GM23338 (cell line): Measurements from ENCODE around the gene BTBD9.

Experiments used
- CREB1 ChIP-seq: fragments of 250-450 bp; sonication (Bioruptor Pico); IDR thresholded peaks from 2 replicates; pipeline ENCODE4 v1.5.0; 2020; ENCODE audit warnings: low read depth, mild to moderate bottlenecking, moderate library complexity
- EZH2 ChIP-seq: fragments of 200-600 bp; sonication (generic); IDR thresholded peaks from one replicate; pipeline ENCODE4 v1.8.0; 2017; ENCODE audit warnings: antibody characterized with exemption, mild to moderate bottlenecking, low read depth; ENCODE audit not compliant: unreplicated experiment
- EZH2phosphoT487 ChIP-seq: fragments of 200-600 bp; sonication (generic); IDR thresholded peaks from one replicate; pipeline ENCODE4 v1.8.1; 2018; ENCODE audit warnings: antibody characterized with exemption; ENCODE audit not compliant: unreplicated experiment
- JUNB ChIP-seq: IDR thresholded peaks from one replicate; pipeline ENCODE4 v1.6.1; 2016; ENCODE audit warnings: antibody characterized with exemption; ENCODE audit not compliant: unreplicated experiment
- NANOG ChIP-seq: IDR thresholded peaks from 2 replicates; pipeline ENCODE4 v1.6.1; 2016; ENCODE audit warnings: antibody characterized with exemption, borderline replicate concordance
- POLR2AphosphoS5 ChIP-seq: IDR thresholded peaks from 2 replicates; pipeline ENCODE4 v1.6.1; 2016; ENCODE audit warnings: antibody characterized with exemption, low read depth
- ZNF331 ChIP-seq: fragments of 250-450 bp; sonication (Bioruptor Pico); IDR thresholded peaks from 2 replicates; pipeline ENCODE4 v1.5.0; 2020; ENCODE audit warnings: low read depth, mild to moderate bottlenecking, moderate library complexity
- TF ChIP-seq, protein P1 (sequence below), 2 experiments: fragments of 200-600 bp in 1 of 2; sonication (generic) in 1 of 2; conservative IDR thresholded peaks; 2 replicates each; pipeline versions ENCODE4 v1.5.1 to v1.6.1; 2016 to 2017; ENCODE audit warnings: antibody characterized with exemption in 2 of 2, low read depth in 2 of 2, mild to moderate bottlenecking in 2 of 2, moderate library complexity in 1 of 2
- TF ChIP-seq, protein P2 (sequence below): IDR thresholded peaks from one replicate; pipeline ENCODE4 v1.6.1; 2018; ENCODE audit warnings: antibody characterized with exemption; ENCODE audit not compliant: unreplicated experiment
- TF ChIP-seq, protein P3 (sequence below): fragments of 250-450 bp; sonication (Bioruptor Pico); IDR thresholded peaks from 2 replicates; pipeline ENCODE4 v1.5.0; 2020; ENCODE audit warnings: mild to moderate bottlenecking, moderate library complexity
- TF ChIP-seq, protein P4 (sequence below): IDR thresholded peaks from 2 replicates; pipeline ENCODE4 v1.6.1; 2016; ENCODE audit warnings: antibody characterized with exemption

DNA sequence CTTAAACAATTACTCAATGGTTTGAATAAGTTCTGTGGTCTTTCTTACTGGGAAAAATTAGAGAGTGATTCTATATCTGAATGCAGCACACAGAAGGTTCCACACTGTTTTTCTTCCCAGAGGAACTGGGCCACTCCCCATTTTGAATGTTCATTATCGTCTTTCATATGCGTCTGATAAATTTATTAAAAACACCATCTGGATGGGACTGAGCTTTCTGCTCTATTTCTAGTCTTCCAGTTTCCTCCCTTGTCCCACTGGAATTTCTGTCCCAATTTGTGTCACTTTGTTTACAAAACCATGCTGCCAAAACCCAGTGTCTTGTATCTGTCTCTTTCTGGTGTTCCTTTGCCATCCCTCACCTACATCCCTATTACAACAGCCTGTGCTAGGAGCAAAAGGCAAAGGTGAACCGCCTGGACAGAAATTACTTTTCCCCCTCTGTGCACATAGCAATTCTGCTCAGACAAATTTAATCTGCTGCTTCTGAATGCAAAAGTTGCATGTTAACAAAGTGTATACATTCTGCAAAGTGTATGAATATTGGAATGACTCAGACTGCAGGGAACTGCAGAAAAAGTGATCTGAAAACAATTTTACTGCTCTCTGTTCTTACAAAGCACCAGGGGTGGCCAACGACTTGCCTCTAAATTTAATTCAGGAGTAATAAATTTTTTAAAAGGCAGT lies 333.6 kb downstream of the BTBD9 start:
- TF ChIP-seq EZH2phosphoT487 = no peak
- TF ChIP-seq, protein P1, sequence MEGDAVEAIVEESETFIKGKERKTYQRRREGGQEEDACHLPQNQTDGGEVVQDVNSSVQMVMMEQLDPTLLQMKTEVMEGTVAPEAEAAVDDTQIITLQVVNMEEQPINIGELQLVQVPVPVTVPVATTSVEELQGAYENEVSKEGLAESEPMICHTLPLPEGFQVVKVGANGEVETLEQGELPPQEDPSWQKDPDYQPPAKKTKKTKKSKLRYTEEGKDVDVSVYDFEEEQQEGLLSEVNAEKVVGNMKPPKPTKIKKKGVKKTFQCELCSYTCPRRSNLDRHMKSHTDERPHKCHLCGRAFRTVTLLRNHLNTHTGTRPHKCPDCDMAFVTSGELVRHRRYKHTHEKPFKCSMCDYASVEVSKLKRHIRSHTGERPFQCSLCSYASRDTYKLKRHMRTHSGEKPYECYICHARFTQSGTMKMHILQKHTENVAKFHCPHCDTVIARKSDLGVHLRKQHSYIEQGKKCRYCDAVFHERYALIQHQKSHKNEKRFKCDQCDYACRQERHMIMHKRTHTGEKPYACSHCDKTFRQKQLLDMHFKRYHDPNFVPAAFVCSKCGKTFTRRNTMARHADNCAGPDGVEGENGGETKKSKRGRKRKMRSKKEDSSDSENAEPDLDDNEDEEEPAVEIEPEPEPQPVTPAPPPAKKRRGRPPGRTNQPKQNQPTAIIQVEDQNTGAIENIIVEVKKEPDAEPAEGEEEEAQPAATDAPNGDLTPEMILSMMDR (conservative IDR thresholded peaks at IDR 0.05; ENCODE audit: low read depth in 2 of 2) = no peak
- no peak for TF ChIP-seq EZH2
- TF ChIP-seq, protein P2, sequence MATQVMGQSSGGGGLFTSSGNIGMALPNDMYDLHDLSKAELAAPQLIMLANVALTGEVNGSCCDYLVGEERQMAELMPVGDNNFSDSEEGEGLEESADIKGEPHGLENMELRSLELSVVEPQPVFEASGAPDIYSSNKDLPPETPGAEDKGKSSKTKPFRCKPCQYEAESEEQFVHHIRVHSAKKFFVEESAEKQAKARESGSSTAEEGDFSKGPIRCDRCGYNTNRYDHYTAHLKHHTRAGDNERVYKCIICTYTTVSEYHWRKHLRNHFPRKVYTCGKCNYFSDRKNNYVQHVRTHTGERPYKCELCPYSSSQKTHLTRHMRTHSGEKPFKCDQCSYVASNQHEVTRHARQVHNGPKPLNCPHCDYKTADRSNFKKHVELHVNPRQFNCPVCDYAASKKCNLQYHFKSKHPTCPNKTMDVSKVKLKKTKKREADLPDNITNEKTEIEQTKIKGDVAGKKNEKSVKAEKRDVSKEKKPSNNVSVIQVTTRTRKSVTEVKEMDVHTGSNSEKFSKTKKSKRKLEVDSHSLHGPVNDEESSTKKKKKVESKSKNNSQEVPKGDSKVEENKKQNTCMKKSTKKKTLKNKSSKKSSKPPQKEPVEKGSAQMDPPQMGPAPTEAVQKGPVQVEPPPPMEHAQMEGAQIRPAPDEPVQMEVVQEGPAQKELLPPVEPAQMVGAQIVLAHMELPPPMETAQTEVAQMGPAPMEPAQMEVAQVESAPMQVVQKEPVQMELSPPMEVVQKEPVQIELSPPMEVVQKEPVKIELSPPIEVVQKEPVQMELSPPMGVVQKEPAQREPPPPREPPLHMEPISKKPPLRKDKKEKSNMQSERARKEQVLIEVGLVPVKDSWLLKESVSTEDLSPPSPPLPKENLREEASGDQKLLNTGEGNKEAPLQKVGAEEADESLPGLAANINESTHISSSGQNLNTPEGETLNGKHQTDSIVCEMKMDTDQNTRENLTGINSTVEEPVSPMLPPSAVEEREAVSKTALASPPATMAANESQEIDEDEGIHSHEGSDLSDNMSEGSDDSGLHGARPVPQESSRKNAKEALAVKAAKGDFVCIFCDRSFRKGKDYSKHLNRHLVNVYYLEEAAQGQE = no peak
- TF ChIP-seq CREB1 (CRISPR knock-in tag) = no peak
- TF ChIP-seq POLR2AphosphoS5 = no peak
- no peak for TF ChIP-seq JUNB
- TF ChIP-seq, protein P3, sequence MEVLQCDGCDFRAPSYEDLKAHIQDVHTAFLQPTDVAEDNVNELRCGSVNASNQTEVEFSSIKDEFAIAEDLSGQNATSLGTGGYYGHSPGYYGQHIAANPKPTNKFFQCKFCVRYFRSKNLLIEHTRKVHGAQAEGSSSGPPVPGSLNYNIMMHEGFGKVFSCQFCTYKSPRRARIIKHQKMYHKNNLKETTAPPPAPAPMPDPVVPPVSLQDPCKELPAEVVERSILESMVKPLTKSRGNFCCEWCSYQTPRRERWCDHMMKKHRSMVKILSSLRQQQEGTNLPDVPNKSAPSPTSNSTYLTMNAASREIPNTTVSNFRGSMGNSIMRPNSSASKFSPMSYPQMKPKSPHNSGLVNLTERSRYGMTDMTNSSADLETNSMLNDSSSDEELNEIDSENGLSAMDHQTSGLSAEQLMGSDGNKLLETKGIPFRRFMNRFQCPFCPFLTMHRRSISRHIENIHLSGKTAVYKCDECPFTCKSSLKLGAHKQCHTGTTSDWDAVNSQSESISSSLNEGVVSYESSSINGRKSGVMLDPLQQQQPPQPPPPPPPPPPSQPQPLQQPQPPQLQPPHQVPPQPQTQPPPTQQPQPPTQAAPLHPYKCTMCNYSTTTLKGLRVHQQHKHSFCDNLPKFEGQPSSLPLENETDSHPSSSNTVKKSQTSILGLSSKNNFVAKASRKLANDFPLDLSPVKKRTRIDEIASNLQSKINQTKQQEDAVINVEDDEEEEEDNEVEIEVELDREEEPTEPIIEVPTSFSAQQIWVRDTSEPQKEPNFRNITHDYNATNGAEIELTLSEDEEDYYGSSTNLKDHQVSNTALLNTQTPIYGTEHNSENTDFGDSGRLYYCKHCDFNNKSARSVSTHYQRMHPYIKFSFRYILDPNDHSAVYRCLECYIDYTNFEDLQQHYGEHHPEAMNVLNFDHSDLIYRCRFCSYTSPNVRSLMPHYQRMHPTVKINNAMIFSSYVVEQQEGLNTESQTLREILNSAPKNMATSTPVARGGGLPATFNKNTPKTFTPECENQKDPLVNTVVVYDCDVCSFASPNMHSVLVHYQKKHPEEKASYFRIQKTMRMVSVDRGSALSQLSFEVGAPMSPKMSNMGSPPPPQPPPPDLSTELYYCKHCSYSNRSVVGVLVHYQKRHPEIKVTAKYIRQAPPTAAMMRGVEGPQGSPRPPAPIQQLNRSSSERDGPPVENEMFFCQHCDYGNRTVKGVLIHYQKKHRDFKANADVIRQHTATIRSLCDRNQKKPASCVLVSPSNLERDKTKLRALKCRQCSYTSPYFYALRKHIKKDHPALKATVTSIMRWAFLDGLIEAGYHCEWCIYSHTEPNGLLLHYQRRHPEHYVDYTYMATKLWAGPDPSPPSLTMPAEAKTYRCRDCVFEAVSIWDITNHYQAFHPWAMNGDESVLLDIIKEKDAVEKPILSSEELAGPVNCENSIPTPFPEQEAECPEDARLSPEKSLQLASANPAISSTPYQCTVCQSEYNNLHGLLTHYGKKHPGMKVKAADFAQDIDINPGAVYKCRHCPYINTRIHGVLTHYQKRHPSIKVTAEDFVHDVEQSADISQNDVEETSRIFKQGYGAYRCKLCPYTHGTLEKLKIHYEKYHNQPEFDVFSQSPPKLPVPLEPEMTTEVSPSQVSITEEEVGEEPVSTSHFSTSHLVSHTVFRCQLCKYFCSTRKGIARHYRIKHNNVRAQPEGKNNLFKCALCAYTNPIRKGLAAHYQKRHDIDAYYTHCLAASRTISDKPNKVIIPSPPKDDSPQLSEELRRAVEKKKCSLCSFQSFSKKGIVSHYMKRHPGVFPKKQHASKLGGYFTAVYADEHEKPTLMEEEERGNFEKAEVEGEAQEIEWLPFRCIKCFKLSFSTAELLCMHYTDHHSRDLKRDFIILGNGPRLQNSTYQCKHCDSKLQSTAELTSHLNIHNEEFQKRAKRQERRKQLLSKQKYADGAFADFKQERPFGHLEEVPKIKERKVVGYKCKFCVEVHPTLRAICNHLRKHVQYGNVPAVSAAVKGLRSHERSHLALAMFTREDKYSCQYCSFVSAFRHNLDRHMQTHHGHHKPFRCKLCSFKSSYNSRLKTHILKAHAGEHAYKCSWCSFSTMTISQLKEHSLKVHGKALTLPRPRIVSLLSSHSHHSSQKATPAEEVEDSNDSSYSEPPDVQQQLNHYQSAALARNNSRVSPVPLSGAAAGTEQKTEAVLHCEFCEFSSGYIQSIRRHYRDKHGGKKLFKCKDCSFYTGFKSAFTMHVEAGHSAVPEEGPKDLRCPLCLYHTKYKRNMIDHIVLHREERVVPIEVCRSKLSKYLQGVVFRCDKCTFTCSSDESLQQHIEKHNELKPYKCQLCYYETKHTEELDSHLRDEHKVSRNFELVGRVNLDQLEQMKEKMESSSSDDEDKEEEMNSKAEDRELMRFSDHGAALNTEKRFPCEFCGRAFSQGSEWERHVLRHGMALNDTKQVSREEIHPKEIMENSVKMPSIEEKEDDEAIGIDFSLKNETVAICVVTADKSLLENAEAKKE = no peak
- TF ChIP-seq, protein P4, sequence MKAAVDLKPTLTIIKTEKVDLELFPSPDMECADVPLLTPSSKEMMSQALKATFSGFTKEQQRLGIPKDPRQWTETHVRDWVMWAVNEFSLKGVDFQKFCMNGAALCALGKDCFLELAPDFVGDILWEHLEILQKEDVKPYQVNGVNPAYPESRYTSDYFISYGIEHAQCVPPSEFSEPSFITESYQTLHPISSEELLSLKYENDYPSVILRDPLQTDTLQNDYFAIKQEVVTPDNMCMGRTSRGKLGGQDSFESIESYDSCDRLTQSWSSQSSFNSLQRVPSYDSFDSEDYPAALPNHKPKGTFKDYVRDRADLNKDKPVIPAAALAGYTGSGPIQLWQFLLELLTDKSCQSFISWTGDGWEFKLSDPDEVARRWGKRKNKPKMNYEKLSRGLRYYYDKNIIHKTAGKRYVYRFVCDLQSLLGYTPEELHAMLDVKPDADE = no peak
- TF ChIP-seq NANOG = no peak
- TF ChIP-seq ZNF331 (CRISPR knock-in tag) = no peak
